Hepatocyte (in vitro differentiated cells): ENCODE results near the gene LSM10. TPM values are rescaled to one million over a fixed set of nuclear protein-coding genes. Genes with fewer than 3 reads are reported as not detected.
A peak's percentile ranks its signal among the peaks of the same experiment; 100 is the strongest.

Experiments
- DNase-seq: peaks from one replicate; pipeline ENCODE4 v3.0.0-alpha.2; 2016; ENCODE audit warnings: low spot score
- H2AFZ ChIP-seq: fragments of 200-600 bp; sonication (generic); 2 replicates; pipeline ENCODE4 v1.6.0; 2016; ENCODE audit warnings: antibody characterized with exemption, mild to moderate bottlenecking
- H3K27ac ChIP-seq: fragments of 200-600 bp; sonication (generic); 2 replicates; pipeline ENCODE4 v1.5.1; 2016; ENCODE audit warnings: mild to moderate bottlenecking
- H3K27me3 ChIP-seq: fragments of 200-600 bp; sonication (generic); 2 replicates; pipeline ENCODE4 v1.6.1; 2016
- H3K36me3 ChIP-seq: fragments of 200-600 bp; sonication (generic); replicated peaks from 2 replicates; pipeline ENCODE4 v1.5.1; 2016; ENCODE audit warnings: low read depth; ENCODE audit not compliant: insufficient read depth
- H3K4me1 ChIP-seq: fragments of 200-600 bp; sonication (generic); 2 replicates; pipeline ENCODE4 v1.5.1; 2016; ENCODE audit warnings: mild to moderate bottlenecking, moderate library complexity; ENCODE audit not compliant: insufficient read depth
- H3K4me2 ChIP-seq: fragments of 200-600 bp; sonication (generic); 2 replicates; pipeline ENCODE4 v1.6.0; 2016
- H3K4me3 ChIP-seq: fragments of 200-600 bp; sonication (generic); 2 replicates; pipeline ENCODE4 v1.5.1; 2016; ENCODE audit warnings: mild to moderate bottlenecking
- H3K79me2 ChIP-seq: fragments of 200-600 bp; sonication (generic); 2 replicates; pipeline ENCODE4 v1.6.0; 2017; ENCODE audit warnings: mild to moderate bottlenecking
- H3K9me2 ChIP-seq: fragments of 200-600 bp; sonication (generic); replicated peaks from 2 replicates; pipeline ENCODE4 v1.6.0; 2017; ENCODE audit warnings: mild to moderate bottlenecking; ENCODE audit not compliant: insufficient read depth
- H3K9me3 ChIP-seq: fragments of 200-600 bp; sonication (generic); 2 replicates; pipeline ENCODE4 v1.5.1; 2016; ENCODE audit warnings: low read depth, mild to moderate bottlenecking
- H4K20me1 ChIP-seq: fragments of 200-600 bp; sonication (generic); 2 replicates; pipeline ENCODE4 v1.6.0; 2016; ENCODE audit warnings: mild to moderate bottlenecking; ENCODE audit not compliant: insufficient read depth, poor library complexity, severe bottlenecking
- EZH2 ChIP-seq: fragments of 200-600 bp; sonication (generic); IDR thresholded peaks from 2 replicates; pipeline ENCODE4 v1.6.1; 2016; ENCODE audit warnings: antibody characterized with exemption, mild to moderate bottlenecking, borderline replicate concordance
- EZH2phosphoT487 ChIP-seq: fragments of 200-600 bp; sonication (generic); IDR thresholded peaks from one replicate; pipeline ENCODE4 v1.6.1; 2018; ENCODE audit warnings: antibody characterized with exemption, mild to moderate bottlenecking, low read depth, moderate library complexity; ENCODE audit not compliant: unreplicated experiment, severe bottlenecking
- WGBS: methylation state at CpG from one replicate; pipeline ENCODE4 v1.1.6; 2016; ENCODE audit warnings: low lambda C conversion rate; ENCODE audit errors: missing lambda C conversion rate; 5-methylcytosine and 5-hydroxymethylcytosine counted together
- polyA plus RNA-seq: library from polyadenylated mRNA; unstranded; fragments of >200 nt; fragmentation: Nextera tagmentation; extraction: Ambion mirVana; gene quantifications from 2 replicates; pipeline ENCODE4 v1.2.1, GENCODE V29; 2016
- total RNA-seq: library from RNA; depleted of rRNA; stranded (reverse); fragments of >200 nt; gene quantifications from 2 replicates; pipeline ENCODE4 v1.2.3, GENCODE V29; 2014
- TF ChIP-seq, protein P1 (sequence below): fragments of 200-600 bp; sonication (generic); IDR thresholded peaks from 2 replicates; pipeline ENCODE4 v1.5.1; 2016; ENCODE audit warnings: antibody characterized with exemption, mild to moderate bottlenecking; ENCODE audit not compliant: poor library complexity

Gene LSM10
- total and polyA plus RNA-seq, 2 experiments from 2014 or later, result 9.4 to 63.9 TPM

GRCh38 chr1:36354486-36354885 is 43.2 kb downstream of the LSM10 start:
- TF ChIP-seq, protein P1, sequence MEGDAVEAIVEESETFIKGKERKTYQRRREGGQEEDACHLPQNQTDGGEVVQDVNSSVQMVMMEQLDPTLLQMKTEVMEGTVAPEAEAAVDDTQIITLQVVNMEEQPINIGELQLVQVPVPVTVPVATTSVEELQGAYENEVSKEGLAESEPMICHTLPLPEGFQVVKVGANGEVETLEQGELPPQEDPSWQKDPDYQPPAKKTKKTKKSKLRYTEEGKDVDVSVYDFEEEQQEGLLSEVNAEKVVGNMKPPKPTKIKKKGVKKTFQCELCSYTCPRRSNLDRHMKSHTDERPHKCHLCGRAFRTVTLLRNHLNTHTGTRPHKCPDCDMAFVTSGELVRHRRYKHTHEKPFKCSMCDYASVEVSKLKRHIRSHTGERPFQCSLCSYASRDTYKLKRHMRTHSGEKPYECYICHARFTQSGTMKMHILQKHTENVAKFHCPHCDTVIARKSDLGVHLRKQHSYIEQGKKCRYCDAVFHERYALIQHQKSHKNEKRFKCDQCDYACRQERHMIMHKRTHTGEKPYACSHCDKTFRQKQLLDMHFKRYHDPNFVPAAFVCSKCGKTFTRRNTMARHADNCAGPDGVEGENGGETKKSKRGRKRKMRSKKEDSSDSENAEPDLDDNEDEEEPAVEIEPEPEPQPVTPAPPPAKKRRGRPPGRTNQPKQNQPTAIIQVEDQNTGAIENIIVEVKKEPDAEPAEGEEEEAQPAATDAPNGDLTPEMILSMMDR, result no peak
- TF ChIP-seq EZH2phosphoT487, result no peak
- TF ChIP-seq EZH2, result no peak
- Histone ChIP-seq H3K4me1 (peaks cover 21% of the 10 kb centered on the region), H3K36me3 (no peaks in the 10 kb centered on the region), H3K4me2 (no peak overlapping the region), H3K9me2 (no peaks in the 10 kb centered on the region), H4K20me1 (no peaks in the 10 kb centered on the region), H3K4me3 (no peak overlapping the region), H3K27me3 (no peaks in the 10 kb centered on the region), H2AFZ (no peak overlapping the region), H3K27ac (no peak overlapping the region), H3K79me2 (no peaks in the 10 kb centered on the region), H3K9me3 (no peaks in the 10 kb centered on the region)
- DNase-seq, result no peak
- WGBS, result 95% methylated on average over 11 of the region's 11 CpGs

GRCh38 chr1:36352910-36353878 is 44.5 kb downstream of the LSM10 start:
- Histone ChIP-seq H3K4me1 (peaks cover 21% of the 10 kb centered on the region), H3K4me3 (no peak overlapping the region), H4K20me1 (no peaks in the 10 kb centered on the region), H3K27ac (no peak overlapping the region), H3K27me3 (no peaks in the 10 kb centered on the region), H3K9me2 (no peaks in the 10 kb centered on the region), H3K79me2 (no peaks in the 10 kb centered on the region), H3K4me2 (no peak overlapping the region), H3K36me3 (no peaks in the 10 kb centered on the region), H3K9me3 (no peaks in the 10 kb centered on the region), H2AFZ (no peak overlapping the region)
- TF ChIP-seq EZH2, result no peak
- DNase-seq, result no peak
- WGBS, result 96% methylated on average over 15 of the region's 15 CpGs

DNA sequence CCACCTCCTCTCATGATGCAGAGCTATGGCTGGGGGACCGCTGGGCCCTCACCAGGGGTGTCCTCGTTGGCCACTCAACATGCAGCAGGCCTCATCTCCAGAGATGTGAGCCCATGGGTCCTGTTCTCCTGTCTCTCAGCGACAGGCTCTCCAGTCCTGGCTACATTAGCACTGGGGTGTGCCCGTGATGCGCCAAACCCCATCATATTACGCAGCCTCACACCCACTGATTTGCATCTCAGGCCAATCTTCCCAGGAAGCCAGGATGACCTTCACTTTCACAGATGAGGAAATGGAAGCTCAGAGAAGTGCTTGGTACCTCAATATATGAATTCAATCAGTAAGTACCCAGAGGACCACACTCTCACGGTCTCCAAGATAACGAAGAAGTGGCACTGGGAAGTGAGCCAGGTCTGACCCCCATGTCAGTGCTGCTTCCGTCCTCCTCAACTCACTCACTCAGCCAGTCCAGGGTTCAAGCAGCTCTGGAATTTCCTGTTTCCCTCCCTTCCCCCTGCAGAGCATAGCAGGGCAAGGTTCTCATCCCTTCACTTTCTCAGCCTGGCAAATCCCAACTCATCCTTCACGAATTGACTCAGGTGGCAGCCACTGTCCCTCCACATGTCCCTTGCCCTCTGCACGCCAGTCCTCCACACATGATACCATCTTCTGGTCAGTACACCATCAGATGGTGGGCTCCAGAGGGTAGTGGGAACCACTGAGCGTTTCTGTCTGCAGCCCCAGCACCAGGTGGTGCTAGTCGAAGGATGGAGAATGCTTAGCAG is 45.4 kb downstream of the LSM10 start:
- Histone ChIP-seq H3K9me2 (no peaks in the 10 kb centered on the region), H3K4me2 (no peak overlapping the region), H3K27ac (peak overlapping the region; percentile 82), H3K4me1 (peaks cover 21% of the 10 kb centered on the region), H3K9me3 (no peaks in the 10 kb centered on the region), H3K79me2 (no peaks in the 10 kb centered on the region), H3K36me3 (no peaks in the 10 kb centered on the region), H3K27me3 (no peaks in the 10 kb centered on the region), H3K4me3 (no peak overlapping the region), H4K20me1 (no peaks in the 10 kb centered on the region), H2AFZ (no peak overlapping the region)
- DNase-seq, result no peak
- 90% methylated on average over 13 of the region's 13 CpGs for WGBS
- TF ChIP-seq EZH2 (no peak), EZH2phosphoT487 (no peak)
- TF ChIP-seq, protein P1, result no peak
